HCT116 (cell line): ENCODE measurements around the gene DAAM1. TPM values are rescaled to one million over a fixed set of nuclear protein-coding genes. Genes with fewer than 3 reads are reported as not detected.

Source experiments
- ATAC-seq: fragments of 200-7000 bp; cut with Tn5 transposase; 2 replicates; pipeline ENCODE4 v1.9.1; 2020; ENCODE audit warnings: mild to moderate bottlenecking, moderate library complexity
- BruUV-seq: library from RNA; stranded (reverse); fragments of 400-500 nt; replicated peaks from 2 replicates; lab custom pipeline; 2021; lab: Mats Ljungman, UMichigan
- CTCF ChIA-PET: fragments of 300-600 bp; sonication (Branson Sonifier 250); formaldehyde crosslinking; loops from one replicate; lab custom pipeline; 2021; ENCODE audit warnings: antibody characterized with exemption; lab: Charles Lee
- POLR2A ChIA-PET: fragments of 300-600, 350-600 bp; sonication (Branson Sonifier 250); formaldehyde crosslinking; loops from one replicate; lab custom pipeline; 2021; ENCODE audit warnings: antibody characterized with exemption; lab: Charles Lee
- RAD21 ChIA-PET, 2 experiments: fragments of 300-600 bp; sonication (Branson Sonifier 250); formaldehyde crosslinking; loops; one replicate each; lab custom pipeline; 2023; ENCODE audit warnings: low total read pairs in 2 of 2; ENCODE audit not compliant: uncharacterized antibody in 2 of 2, unreplicated experiment in 2 of 2, low non-redundant PET in 1 of 2; lab: Charles Lee
- DNase-seq: peaks from one replicate; pipeline ENCODE4 v3.0.0-alpha.2; 2010; ENCODE audit warnings: low read depth, low spot score
- H2AFZ ChIP-seq: fragments of 200-600 bp; shearing (Covaris generic), sonication (generic); 2 replicates; pipeline ENCODE4 v1.6.1; 2017; ENCODE audit warnings: low read depth, mixed run types, mixed read lengths, antibody characterized with exemption, low read length; ENCODE audit not compliant: poor library complexity, severe bottlenecking
- H3K27ac ChIP-seq: 2 replicates; pipeline ENCODE4 v1.5.1; 2012; ENCODE audit warnings: low read depth, low read length
- H3K27me3 ChIP-seq: fragments of 200-600 bp; sonication (generic); 2 replicates; pipeline ENCODE4 v1.6.1; 2016; ENCODE audit warnings: mixed run types, low read length, mixed read lengths; ENCODE audit not compliant: insufficient read depth
- H3K36me3 ChIP-seq, 2 experiments: fragments of 200-500 bp in 1 of 2; fragments of 200-600 bp in 1 of 2; sonication (Bioruptor generic) in 1 of 2; sonication (generic) in 1 of 2; 2 replicates each; pipeline versions ENCODE4 v1.5.1 to v1.6.1; 2014 to 2016; ENCODE audit warnings: low read length in 2 of 2, inconsistent platforms in 1 of 2, mixed read lengths in 1 of 2, mixed run types in 1 of 2; ENCODE audit not compliant: insufficient read depth in 2 of 2, control insufficient read depth in 1 of 2
- H3K4me1 ChIP-seq, 2 experiments: fragments of 200-600 bp in 1 of 2; sonication (generic) in 1 of 2; 2 replicates each; pipeline versions ENCODE4 v1.5.1 to v1.6.1; 2012 to 2017; ENCODE audit warnings: low read length in 2 of 2, inconsistent platforms in 1 of 2, mild to moderate bottlenecking in 1 of 2, mixed read lengths in 1 of 2, mixed run types in 1 of 2, moderate library complexity in 1 of 2; ENCODE audit not compliant: insufficient read depth in 2 of 2, control insufficient read depth in 1 of 2
- H3K4me2 ChIP-seq: fragments of 200-600 bp; sonication (generic); 2 replicates; pipeline ENCODE4 v1.6.1; 2017; ENCODE audit warnings: mixed run types, low read length, mixed read lengths
- H3K4me3 ChIP-seq, 2 experiments: fragments of 200-600 bp in 1 of 2; sonication (generic) in 1 of 2; replicated peaks in 1 of 2; 2 replicates each; pipeline ENCODE4 v1.5.1; 2011 to 2016; ENCODE audit warnings: low read length in 2 of 2, control low read depth in 1 of 2, low read depth in 1 of 2, mild to moderate bottlenecking in 1 of 2, mixed read lengths in 1 of 2, mixed run types in 1 of 2
- H3K79me2 ChIP-seq: fragments of 200-600 bp; sonication (generic); 2 replicates; pipeline ENCODE4 v1.6.1; 2017; ENCODE audit warnings: mild to moderate bottlenecking, mixed run types, low read length, moderate library complexity, mixed read lengths; ENCODE audit not compliant: insufficient read depth
- H3K9ac ChIP-seq: fragments of 200-600 bp; sonication (generic); 2 replicates; pipeline ENCODE4 v1.6.1; 2016; ENCODE audit warnings: low read length, mixed read lengths
- H3K9me2 ChIP-seq: fragments of 200-600 bp; sonication (generic), shearing (Covaris generic); 2 replicates; pipeline ENCODE4 v1.6.1; 2017; ENCODE audit warnings: mixed run types, mild to moderate bottlenecking, moderate library complexity; ENCODE audit not compliant: insufficient read depth
- H3K9me3 ChIP-seq, 2 experiments: fragments of 200-500 bp in 1 of 2; fragments of 200-600 bp in 1 of 2; sonication (Bioruptor generic) in 1 of 2; sonication (generic) in 1 of 2; 2 replicates each; pipeline ENCODE4 v1.6.1; 2014 to 2017; ENCODE audit warnings: low read length in 2 of 2, mixed read lengths in 2 of 2, inconsistent platforms in 1 of 2, low read depth in 1 of 2, mild to moderate bottlenecking in 1 of 2, mixed run types in 1 of 2, moderate library complexity in 1 of 2; ENCODE audit not compliant: control insufficient read depth in 1 of 2, insufficient read depth in 1 of 2
- H4K20me1 ChIP-seq: fragments of 200-600 bp; sonication (generic), shearing (Covaris generic); 2 replicates; pipeline ENCODE4 v1.6.1; 2017; ENCODE audit warnings: mixed run types, mild to moderate bottlenecking, moderate library complexity; ENCODE audit not compliant: insufficient read depth
- ATF3 ChIP-seq: IDR thresholded peaks from 2 replicates; pipeline ENCODE4 v1.6.1; 2012
- CTCF ChIP-seq, 3 experiments: fragments of 200-600 bp in 1 of 3; sonication (generic) in 1 of 3; IDR thresholded peaks in 2 of 3; conservative IDR thresholded peaks in 1 of 3; 2 replicates each; pipeline ENCODE4 v1.5.1; 2012 to 2017; ENCODE audit warnings: low read depth in 2 of 3, low read length in 2 of 3, antibody characterized with exemption in 1 of 3, borderline replicate concordance in 1 of 3, control low read depth in 1 of 3, mild to moderate bottlenecking in 1 of 3, mixed read lengths in 1 of 3, mixed run types in 1 of 3, moderate library complexity in 1 of 3; ENCODE audit not compliant: insufficient read depth in 1 of 3
- EGR1 ChIP-seq: IDR thresholded peaks from 2 replicates; pipeline ENCODE4 v1.6.1; 2012; ENCODE audit warnings: low read depth
- ELF1 ChIP-seq: IDR thresholded peaks from 2 replicates; pipeline ENCODE4 v1.6.1; 2012; ENCODE audit warnings: low read depth, borderline replicate concordance
- FOSL1 ChIP-seq: IDR thresholded peaks from 2 replicates; pipeline ENCODE4 v1.6.1; 2012; ENCODE audit warnings: low read depth
- POLR2A ChIP-seq: IDR thresholded peaks from 2 replicates; pipeline ENCODE4 v1.7.0; 2011; ENCODE audit warnings: borderline replicate concordance; ENCODE audit not compliant: insufficient read depth, insufficient read length; ENCODE audit errors: extremely low read depth
- SRF ChIP-seq: IDR thresholded peaks from 2 replicates; pipeline ENCODE4 v1.6.1; 2012; ENCODE audit warnings: low read depth
- YY1 ChIP-seq: IDR thresholded peaks from 2 replicates; pipeline ENCODE4 v1.6.1; 2011; ENCODE audit warnings: low read length, low read depth, moderate library complexity, mild to moderate bottlenecking; ENCODE audit not compliant: insufficient replicate concordance; ENCODE audit errors: extremely low read depth
- intact Hi-C: fragments of 100-400 bp; cut with micrococcal nuclease; formaldehyde crosslinking; loops from 2 replicates; pipeline ENCODE4 v1.10.0; 2022
- total RNA-seq: library from RNA; stranded (reverse); gene quantifications from one replicate; pipeline ENCODE4 v1.2.1, GENCODE V29; 2021; ENCODE audit not compliant: unreplicated experiment

Gene DAAM1
- total RNA-seq, 1 experiment from 2014 or later, result 10.7 TPM

DNA sequence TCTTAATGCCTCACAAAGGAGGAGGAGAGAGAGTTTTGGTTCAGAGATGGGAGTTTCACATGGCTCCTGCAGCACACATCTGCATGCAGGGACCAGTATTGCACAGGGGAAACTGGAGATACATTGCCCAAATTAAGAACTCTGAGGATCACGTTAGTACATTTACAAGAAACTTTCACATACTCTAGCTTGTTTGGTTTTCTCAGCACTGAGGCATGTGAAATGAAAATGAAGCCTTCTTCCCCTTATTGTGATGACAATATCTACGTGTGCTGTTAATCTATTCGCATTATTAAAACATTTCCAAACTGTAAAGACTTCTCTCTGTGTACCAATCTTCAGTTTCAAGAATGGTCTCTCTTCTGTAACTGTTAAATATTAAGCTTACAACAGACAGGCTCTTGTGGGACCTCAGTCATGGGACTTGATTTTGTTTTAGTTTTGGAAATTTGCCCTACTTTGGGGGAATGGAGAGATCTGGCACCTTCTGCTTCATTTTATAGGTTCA lies 124.7 kb downstream of the DAAM1 start:
- no TSS peak for BruUV-seq
- ChIA-PET CTCF (no interaction called here), POLR2A (no interaction called here)
- no peak for ATAC-seq
- intact Hi-C loops, result no loop called here
- Histone ChIP-seq H2AFZ (no peak overlapping the region), H3K27ac (no peak overlapping the region), H3K79me2 (no peaks in the 10 kb centered on the region), H4K20me1 (no peaks in the 10 kb centered on the region), H3K4me2 (no peak overlapping the region), H3K9me3 (no peaks in the 10 kb centered on the region), H3K4me3 (no peak overlapping the region), H3K9me2 (no peaks in the 10 kb centered on the region), H3K36me3 (no peaks in the 10 kb centered on the region)
- no peak for DNase-seq
- TF ChIP-seq ATF3, result no peak
- TF ChIP-seq CTCF (IDR thresholded peaks at IDR 0.05 in 2 of 3, conservative IDR thresholded peaks at IDR 0.05 in 1 of 3; ENCODE audit: borderline replicate concordance in 1 of 3, insufficient read depth in 1 of 3, low read depth in 2 of 3, low read length in 2 of 3), result no peak
- TF ChIP-seq FOSL1, result no peak
- no peak for TF ChIP-seq YY1
- TF ChIP-seq POLR2A, result no peak
- TF ChIP-seq ELF1, result no peak
- no peak for TF ChIP-seq EGR1
- TF ChIP-seq SRF, result no peak
- TF ChIP-seq, all 23 proteins: peak for 0
- no peaks in the 10 kb centered on the region for H3K27me3 ChIP-seq
- RAD21 ChIA-PET, result no interaction called here
- H3K4me1 ChIP-seq, result no peaks in the 10 kb centered on the region
- no peak overlapping the region for H3K9ac ChIP-seq
